HG03196 (cell line): ENCODE data around the gene MIGA2.
A peak's percentile ranks its signal among the peaks of the same experiment; 100 is the strongest.
"Not testable (repeated sequence)": the region's sequence is repeated elsewhere in the genome, so short reads cannot be mapped to it uniquely, and the experiment has no call there.

Experiments
- ATAC-seq: cut with Tn5 transposase; IDR thresholded peaks from one replicate; pipeline ENCODE4 v1.9.1; 2021; ENCODE audit not compliant: unreplicated experiment

The MIGA2 gene

DNA sequence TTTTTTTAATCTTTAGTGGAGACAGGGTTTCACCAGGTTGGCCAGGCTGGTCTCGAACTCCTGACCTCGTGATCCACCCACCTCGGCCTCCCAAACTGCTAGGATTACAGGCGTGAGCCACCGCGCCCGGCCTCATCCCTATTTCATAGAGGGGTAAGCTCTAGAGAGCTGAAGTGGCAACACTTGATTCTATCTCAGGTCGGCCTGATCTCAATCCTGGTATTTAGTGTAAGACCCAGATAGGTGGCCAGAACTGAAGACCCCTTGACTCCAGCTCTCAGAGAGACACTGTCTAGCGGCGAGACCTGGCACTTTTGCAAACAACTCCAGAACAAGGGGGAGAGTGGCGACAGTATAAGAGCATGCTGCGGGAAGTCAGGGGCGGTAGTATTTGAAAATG lies 588 bp upstream of the MIGA2 start:
- ATAC-seq: not testable (repeated sequence)

GRCh38 chr9:129036923-129037766 lies 719 bp downstream of the MIGA2 start:
- no peak for ATAC-seq

GRCh38 chr9:129037767-129038098 lies 1.3 kb downstream of the MIGA2 start:
- ATAC-seq: no peak

GRCh38 chr9:129038109-129038852 lies 1.9 kb downstream of the MIGA2 start:
- no peak for ATAC-seq

- no peak for ATAC-seq
These were observed 3.8 kb downstream of the MIGA2 start for GRCh38 chr9:129040113-129040643.

DNA sequence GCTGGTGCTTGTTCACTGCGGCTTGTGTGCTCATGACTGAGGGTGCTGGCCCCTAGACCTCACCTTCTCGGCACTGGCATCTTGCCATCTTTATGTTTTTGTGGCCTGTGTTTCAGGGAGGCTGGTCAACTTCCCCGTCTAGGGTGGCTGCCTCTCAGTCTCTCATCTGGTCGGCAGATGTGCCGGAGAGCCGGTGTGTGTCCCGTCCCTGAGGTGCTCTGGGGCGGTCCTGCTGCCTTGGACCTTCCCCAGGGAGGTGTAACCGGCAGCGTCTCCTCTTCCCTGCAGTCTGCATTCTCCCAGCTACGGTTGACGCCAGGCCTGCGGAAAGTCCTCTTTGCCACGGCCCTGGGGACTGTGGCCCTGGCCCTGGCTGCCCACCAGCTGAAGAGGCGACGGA lies 5.6 kb downstream of the MIGA2 start:
- ATAC-seq: no peak

DNA sequence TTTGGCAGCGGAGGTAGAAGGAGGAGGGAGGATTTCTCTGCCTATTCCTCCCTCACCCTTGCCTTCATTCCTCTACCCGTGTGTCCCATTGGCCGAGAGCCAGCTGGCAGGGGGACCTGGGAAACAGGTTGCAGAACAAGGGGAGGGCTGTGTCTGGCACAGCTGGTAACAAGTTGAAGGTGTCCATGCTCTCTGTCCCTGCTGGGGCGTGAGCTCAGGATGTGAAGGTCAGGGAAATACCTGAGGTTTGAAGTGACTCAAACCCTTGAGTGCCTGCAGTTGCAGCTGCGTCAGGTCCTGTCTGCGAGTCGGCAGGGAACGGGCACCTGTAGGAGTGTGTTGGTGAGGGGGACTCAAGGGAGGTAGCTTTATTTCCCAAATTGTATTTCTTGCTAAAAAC lies 16.2 kb downstream of the MIGA2 start:
- no peak for ATAC-seq

DNA sequence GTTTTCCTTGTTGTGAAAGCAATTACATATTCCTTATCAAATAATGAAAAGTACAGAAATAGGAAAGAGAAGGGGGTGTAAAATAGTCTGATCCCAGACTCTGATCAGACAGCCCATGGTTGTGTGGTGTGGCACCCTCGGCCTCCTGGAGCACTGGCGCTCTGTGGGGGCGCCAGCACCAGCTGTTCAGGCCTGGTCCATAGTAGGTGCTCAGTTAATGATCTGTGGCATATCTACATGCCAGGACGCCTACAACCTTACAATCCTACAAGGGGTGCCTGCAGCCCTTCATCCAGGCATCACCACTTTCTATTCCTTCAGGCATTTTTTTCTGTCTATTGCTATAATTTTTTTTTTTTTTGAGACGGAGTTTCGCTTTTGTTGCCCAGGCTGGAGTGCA lies 16.6 kb downstream of the MIGA2 start:
- no peak for ATAC-seq

DNA sequence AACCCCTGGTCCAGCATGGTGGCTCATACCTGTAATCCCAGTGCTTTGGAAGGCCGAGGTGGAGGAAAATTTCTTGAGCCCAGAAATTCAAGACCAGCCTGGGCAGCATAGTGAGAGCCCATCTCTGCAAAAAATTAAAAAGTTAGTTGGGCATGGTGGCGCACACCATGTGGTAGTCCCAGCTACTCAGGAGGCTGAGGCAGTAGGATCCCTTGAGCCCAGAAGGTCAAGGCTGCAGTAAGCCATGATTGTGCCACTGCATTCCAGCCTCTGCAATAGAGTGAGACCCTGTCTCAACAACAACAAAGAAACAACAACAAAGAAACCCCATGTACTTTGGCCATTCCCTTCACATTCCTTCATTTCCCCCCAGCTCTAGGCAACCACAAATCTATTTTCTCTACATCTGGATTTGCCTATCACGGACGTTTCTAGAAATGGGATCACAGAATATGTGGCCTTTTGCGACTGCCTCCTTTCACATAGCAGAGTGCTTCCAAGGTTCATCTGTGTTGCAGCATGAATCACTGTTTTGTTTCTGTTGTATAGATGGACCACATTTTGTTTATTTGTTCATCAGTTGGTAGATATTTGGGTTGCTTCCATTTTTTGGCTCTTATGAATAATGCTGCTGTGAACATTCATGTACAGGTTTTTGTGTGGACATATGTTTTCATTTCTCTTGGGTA lies 17.9 kb downstream of the MIGA2 start:
- no peak for ATAC-seq

DNA sequence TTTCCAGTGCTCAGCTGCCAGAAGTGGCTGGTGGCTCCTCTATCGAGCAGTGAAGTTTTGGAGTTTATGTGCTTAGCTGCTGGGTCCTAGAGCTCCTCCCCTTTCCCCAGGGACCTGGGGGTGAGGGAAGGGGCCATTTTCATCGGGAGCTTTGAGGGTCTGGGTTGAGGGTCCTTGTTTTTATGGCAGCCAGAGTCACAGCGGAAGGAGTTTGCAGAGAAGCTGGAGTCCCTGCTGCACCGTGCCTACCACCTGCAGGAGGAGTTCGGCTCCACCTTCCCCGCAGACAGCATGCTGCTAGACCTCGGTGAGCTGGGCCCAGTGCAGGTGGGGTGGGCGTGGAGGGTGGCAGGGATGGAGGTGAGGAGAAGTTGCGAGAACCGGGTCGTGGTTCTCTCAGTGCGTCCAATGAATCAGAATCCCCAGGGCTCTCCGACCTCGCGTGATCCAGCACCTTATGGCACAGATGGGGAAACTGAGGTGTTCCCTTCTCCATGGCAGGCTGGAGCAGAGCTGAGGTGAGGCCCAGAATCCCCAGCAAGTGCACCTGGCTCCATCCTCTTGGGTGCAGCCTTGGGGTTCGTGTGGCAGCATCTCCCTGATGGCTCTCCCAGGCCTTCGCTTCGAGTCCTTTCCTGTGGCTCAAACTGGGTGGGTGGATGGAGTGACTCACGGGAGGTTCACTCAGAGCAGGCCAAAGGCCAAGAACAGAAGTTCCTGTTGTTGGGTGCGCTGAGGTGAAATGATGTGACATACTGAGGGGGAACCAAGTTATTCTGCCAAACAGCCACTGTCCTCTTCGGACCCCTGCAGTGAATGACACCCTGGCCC lies 22.8 kb downstream of the MIGA2 start:
- no peak for ATAC-seq

GRCh38 chr9:129059796-129060785 lies 23.7 kb downstream of the MIGA2 start:
- no peak for ATAC-seq

DNA sequence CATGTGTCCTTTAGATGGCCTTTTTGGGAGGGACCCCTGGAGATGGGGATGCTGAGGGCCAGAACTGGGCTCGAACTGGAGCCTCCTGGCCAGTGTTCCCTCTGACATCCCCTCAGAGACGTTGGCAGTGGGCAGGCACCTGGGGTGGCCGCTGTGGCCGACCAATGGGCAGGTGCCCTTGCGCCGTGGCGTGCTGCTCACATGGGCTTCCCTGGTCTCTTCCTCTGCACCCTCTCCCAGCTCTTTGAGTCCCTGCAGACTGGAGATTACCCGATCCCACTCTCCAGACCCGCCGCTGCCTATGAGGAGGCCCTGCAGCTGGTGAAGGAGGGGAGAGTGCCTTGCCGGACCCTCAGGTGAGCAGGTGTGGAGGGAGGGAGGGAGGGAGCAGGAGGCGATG lies 24.6 kb downstream of the MIGA2 start:
- no peak for ATAC-seq

- ATAC-seq: no peak
These were observed 26.6 kb downstream of the MIGA2 start for GRCh38 chr9:129063061-129063460.

- ATAC-seq: no peak
These were observed 28.1 kb downstream of the MIGA2 start for GRCh38 chr9:129064499-129064908.

GRCh38 chr9:129068110-129068509 lies 31.7 kb downstream of the MIGA2 start:
- ATAC-seq: no peak

- peak; percentile 62 for ATAC-seq
These were observed 32.8 kb downstream of the MIGA2 start for GRCh38 chr9:129068990-129069861.

- no peak for ATAC-seq
These were observed 33.6 kb downstream of the MIGA2 start for GRCh38 chr9:129069862-129070641.
